Kidney (tissue), 14 donors: ENCODE data around the gene P2RX7. TPM values are rescaled to one million over a fixed set of nuclear protein-coding genes. Genes with fewer than 3 reads are reported as not detected.

Experiments
- DNase-seq, 5 donors: peaks; one replicate each; pipeline ENCODE4 v3.0.0-alpha.2; 2013 to 2020
- FAIRE-seq: peaks from 2 replicates; lab custom pipeline; 2012; peaks lifted over from hg19 to GRCh38; lab: Jason Lieb, UNC
- H3K27ac ChIP-seq, 2 donors: one replicate each; pipeline ENCODE4 v1.7.0; 2013; ENCODE audit warnings: low read depth in 2 of 2, low read length in 2 of 2, inconsistent platforms in 1 of 2
- H3K27me3 ChIP-seq: one replicate; pipeline ENCODE4 v1.7.1; 2013; ENCODE audit warnings: low read length, inconsistent platforms; ENCODE audit not compliant: control insufficient read depth, insufficient read depth
- H3K36me3 ChIP-seq, 3 donors: one replicate each; pipeline versions ENCODE4 v1.7.0 to v1.7.1; 2013; ENCODE audit warnings: low read length in 3 of 3, control low read depth in 1 of 3, inconsistent platforms in 1 of 3; ENCODE audit not compliant: insufficient read depth in 3 of 3, control insufficient read depth in 2 of 3
- H3K4me1 ChIP-seq, 3 donors: one replicate each; pipeline versions ENCODE4 v1.7.0 to v1.7.1; 2013; ENCODE audit warnings: low read length in 3 of 3, inconsistent platforms in 1 of 3, low read depth in 1 of 3; ENCODE audit not compliant: control insufficient read depth in 2 of 3, insufficient read depth in 2 of 3
- H3K4me3 ChIP-seq, 3 donors: one replicate each; pipeline versions ENCODE4 v1.7.0 to v1.8.1; 2013; ENCODE audit warnings: low read length in 3 of 3, control low read depth in 1 of 3, inconsistent platforms in 1 of 3
- H3K9ac ChIP-seq, 3 donors: one replicate each; pipeline versions ENCODE4 v1.7.0 to v1.7.1; 2013; ENCODE audit warnings: low read length in 3 of 3, control low read depth in 1 of 3, inconsistent platforms in 1 of 3
- H3K9me3 ChIP-seq, 3 donors: one replicate each; pipeline versions ENCODE4 v1.7.0 to v1.7.1; 2013; ENCODE audit warnings: low read length in 3 of 3, control low read depth in 1 of 3, inconsistent platforms in 1 of 3; ENCODE audit not compliant: control insufficient read depth in 2 of 3, insufficient read depth in 1 of 3
- CTCF ChIP-seq: IDR thresholded peaks from 3 replicates; pipeline ENCODE4 v1.5.1; 2012; ENCODE audit warnings: mild to moderate bottlenecking, moderate library complexity, borderline replicate concordance; ENCODE audit not compliant: insufficient read depth; ENCODE audit errors: extremely low read depth
- intact Hi-C: fragments of 100-400 bp; cut with DNase I; formaldehyde crosslinking; loops from one replicate; pipeline ENCODE4 v1.11.1; 2022
- polyA plus RNA-seq: library from polyadenylated mRNA; stranded (reverse); fragments of 350-450 nt; fragmentation: Illumina TruSeq; extraction: RNeasy Lipid Tissue Mini Kit (QIAGEN cat#74804); gene quantifications from one replicate; pipeline ENCODE4 v1.2.3, GENCODE V29; 2014; ENCODE audit warnings: low read depth, low replicate concordance; ENCODE audit not compliant: insufficient read depth
- total RNA-seq: library from RNA; stranded (reverse); fragmentation: NEBNext Ultra II Directional; extraction: Animal tissue kit (Norgen Biotek cat#: 25700); gene quantifications from one replicate; pipeline ENCODE4 v1.2.1, GENCODE V29; 2021
- donor health status: control.
- donor health status: control.
- donor health status: control.
- donor health status: control.
- donor health status: control.
- donor health status: DM: yes; HTN: yes; CAD: no.
- donor health status: Normal renal cell carcinoma (clear cell type).

The P2RX7 gene
- total and polyA plus RNA-seq, 2 donors from 2014 or later, result 0.45 to 3.5 TPM

DNA sequence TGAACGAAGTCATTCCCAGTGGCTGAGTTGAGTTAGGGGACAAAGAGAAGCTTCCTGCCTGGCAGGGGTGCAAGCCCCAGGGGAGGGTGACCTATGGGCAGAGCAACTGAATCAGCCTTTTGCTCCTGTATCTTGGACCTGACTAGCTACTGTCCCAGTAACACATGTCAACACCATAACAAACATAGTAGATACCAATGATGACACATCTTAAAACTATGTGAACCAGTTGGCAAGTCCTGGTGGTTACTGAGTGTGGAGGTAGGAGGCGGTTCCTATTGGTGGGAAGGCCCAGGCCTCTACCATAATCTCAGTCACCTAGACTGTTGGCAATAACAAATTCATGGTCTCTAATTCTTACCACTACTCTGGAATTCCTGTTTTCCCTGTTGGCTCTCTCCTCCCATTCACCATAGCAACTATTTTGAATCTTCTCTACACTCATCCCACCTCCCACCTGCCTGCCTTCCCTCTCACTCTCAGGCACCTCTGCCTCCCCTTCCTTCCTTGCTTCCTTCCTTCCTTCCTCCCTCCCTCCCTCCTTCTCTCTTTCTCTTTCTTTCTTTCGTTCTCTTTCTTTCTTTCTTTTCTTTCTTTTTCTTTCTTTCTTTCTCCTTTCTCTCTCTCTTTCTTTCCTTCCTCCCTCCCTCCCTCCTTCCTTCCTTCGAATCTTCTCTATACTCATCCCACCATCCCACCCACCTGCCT, 8.1 kb upstream of the P2RX7 start:
- no peak for DNase-seq
- no peak for FAIRE-seq
- H3K27ac ChIP-seq, result no peak overlapping the region
- no peaks in the 10 kb centered on the region for H3K36me3 ChIP-seq
- H3K9me3 ChIP-seq, result no peaks in the 10 kb centered on the region
- intact Hi-C loops, result no loop called here
- H3K9ac ChIP-seq, result no peak overlapping the region
- no peaks in the 10 kb centered on the region for H3K4me1 ChIP-seq
- no peak for TF ChIP-seq CTCF
- no peak overlapping the region for H3K4me3 ChIP-seq
- H3K27me3 ChIP-seq, result no peaks in the 10 kb centered on the region

- intact Hi-C loops, result no loop called here
- H3K9ac ChIP-seq, result no peak overlapping the region
- peaks cover 0 to 4% (median 0%) of the 10 kb centered on the region in 3 donors for H3K4me1 ChIP-seq
- no peaks in the 10 kb centered on the region for H3K9me3 ChIP-seq
- H3K36me3 ChIP-seq, result no peaks in the 10 kb centered on the region
- TF ChIP-seq CTCF, result no peak
- no peak overlapping the region for H3K27ac ChIP-seq
- no peak for FAIRE-seq
- H3K4me3 ChIP-seq, result no peak overlapping the region
- no peaks in the 10 kb centered on the region for H3K27me3 ChIP-seq
- no peak for DNase-seq
Measured at GRCh38 chr12:121127501-121127900, 5.2 kb upstream of the P2RX7 start.

DNA sequence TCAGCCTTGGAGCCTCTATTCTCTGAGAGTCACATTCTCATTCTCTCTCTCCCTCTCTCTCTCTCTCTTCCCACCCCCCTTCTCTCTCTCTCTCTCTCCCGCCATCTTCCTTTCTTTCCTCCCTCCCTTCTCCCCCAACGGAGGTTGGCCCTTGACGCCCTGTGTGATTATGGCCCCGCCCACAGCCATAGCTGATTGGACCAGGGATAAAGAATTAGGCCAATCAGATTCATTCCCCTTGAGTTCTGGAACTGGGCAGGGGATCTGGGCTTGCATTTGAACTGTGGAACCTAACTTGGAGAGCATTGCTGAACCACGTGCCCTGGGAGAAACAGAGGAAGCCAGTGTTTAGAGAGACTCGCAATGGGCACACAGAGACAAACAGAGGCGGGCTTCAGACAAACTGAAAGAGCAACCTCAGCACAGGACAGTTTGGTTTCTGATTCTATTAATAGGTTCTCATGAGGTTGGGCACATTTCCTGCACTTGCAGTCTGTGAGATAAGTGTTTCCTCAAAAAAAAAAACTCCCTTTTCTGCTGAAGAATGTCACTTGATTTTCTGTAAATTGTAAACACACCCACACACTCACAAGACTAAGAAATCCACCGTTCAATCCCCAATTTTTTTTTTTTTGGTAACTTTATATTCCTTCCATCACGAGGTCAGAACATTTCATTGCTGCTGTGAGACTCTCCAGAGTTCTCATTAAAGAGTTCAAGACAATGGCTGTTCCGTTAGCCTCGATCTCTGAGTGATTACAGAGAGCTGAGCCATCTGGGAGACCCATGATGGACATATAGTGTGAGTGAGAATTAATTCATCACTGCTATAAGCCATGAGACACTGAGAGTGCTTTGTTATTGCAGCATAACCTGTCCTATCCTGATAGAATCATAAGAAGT, 3.5 kb upstream of the P2RX7 start:
- peaks cover 0 to 5% (median 4%) of the 10 kb centered on the region in 3 donors for H3K4me1 ChIP-seq
- H3K4me3 ChIP-seq, result peak overlapping the region in 1 of 3 donors; percentile 19
- no peaks in the 10 kb centered on the region for H3K27me3 ChIP-seq
- no peaks in the 10 kb centered on the region for H3K36me3 ChIP-seq
- intact Hi-C loops, result no loop called here
- DNase-seq (peak; percentile 17 to 90 (median 40)), FAIRE-seq (no peak)
- no peak for TF ChIP-seq CTCF
- no peaks in the 10 kb centered on the region for H3K9me3 ChIP-seq
- peak overlapping the region; percentile 14 to 29 for H3K27ac ChIP-seq
- no peak overlapping the region for H3K9ac ChIP-seq
